ENCODE results near the gene ZNF362. TPM values are rescaled to one million over a fixed set of nuclear protein-coding genes. Genes with fewer than 3 reads are reported as not detected.

The ZNF362 gene
- 10 to 100 TPM; 55.9 to 65.9 (median 65.4) TPM for polyA plus RNA-seq (ENCODE audit: insufficient read length in 3 of 3)
- long read RNA-seq, donor 1, partial matches to known transcripts, result 10 of 14 reads
- long read RNA-seq, donor 1, other reads (novel, unspliced or antisense), result 0 of 14 reads
- long read RNA-seq, donor 2, partial matches to known transcripts, result 8 of 12 reads
- long read RNA-seq, donor 2, other reads (novel, unspliced or antisense), result 0 of 12 reads
- long read RNA-seq, donor 3, partial matches to known transcripts, result 53 of 60 reads
- long read RNA-seq, donor 3, other reads (novel, unspliced or antisense), result 0 of 60 reads
- long read RNA-seq, donor 4, transcript ZNF362-202 (2 exons, 495 nt), result major isoform, 5 of 14 reads
- long read RNA-seq, donor 4, partial matches to known transcripts, result 5 of 14 reads
- long read RNA-seq, donor 4, other reads (novel, unspliced or antisense), result 0 of 14 reads
- long read RNA-seq, donor 5, result 0 reads
- long read RNA-seq, donor 6, partial matches to known transcripts, result 17 of 24 reads
- long read RNA-seq, donor 6, other reads (novel, unspliced or antisense), result 0 of 24 reads
- long read RNA-seq, donor 7, transcript ZNF362-202 (2 exons, 495 nt), result major isoform, 5 of 103 reads
- long read RNA-seq, donor 7, partial matches to known transcripts, result 97 of 103 reads
- long read RNA-seq, donor 7, other reads (novel, unspliced or antisense), result 0 of 103 reads
- long read RNA-seq, donor 8, partial matches to known transcripts, result 44 of 51 reads
- long read RNA-seq, donor 8, other reads (novel, unspliced or antisense), result 0 of 51 reads
- long read RNA-seq, donor 9, partial matches to known transcripts, result 8 of 13 reads
- long read RNA-seq, donor 9, other reads (novel, unspliced or antisense), result 5 of 13 reads
- long read RNA-seq, donor 10, partial matches to known transcripts, result 12 of 17 reads
- long read RNA-seq, donor 10, other reads (novel, unspliced or antisense), result 0 of 17 reads
- long read RNA-seq, donor 11, partial matches to known transcripts, result 61 of 63 reads
- long read RNA-seq, donor 11, other reads (novel, unspliced or antisense), result 0 of 63 reads
- long read RNA-seq, donor 12, partial matches to known transcripts, result 47 of 48 reads
- long read RNA-seq, donor 12, other reads (novel, unspliced or antisense), result 0 of 48 reads
- long read RNA-seq, donor 13, transcript ZNF362-202 (2 exons, 495 nt), result minor isoform, 8 of 77 reads
- long read RNA-seq, donor 13, transcript ZNF362-203 (4 exons, 712 nt), result major isoform, 12 of 77 reads
- long read RNA-seq, donor 13, partial matches to known transcripts, result 54 of 77 reads
- long read RNA-seq, donor 13, other reads (novel, unspliced or antisense), result 0 of 77 reads
- long read RNA-seq, donor 14, partial matches to known transcripts, result 0 of 1 reads
- long read RNA-seq, donor 14, other reads (novel, unspliced or antisense), result 0 of 1 reads
- long read RNA-seq, donor 15, partial matches to known transcripts, result 0 of 7 reads
- long read RNA-seq, donor 15, other reads (novel, unspliced or antisense), result 5 of 7 reads
- long read RNA-seq, donor 16, partial matches to known transcripts, result 31 of 51 reads
- long read RNA-seq, donor 16, other reads (novel, unspliced or antisense), result 12 of 51 reads

DNA sequence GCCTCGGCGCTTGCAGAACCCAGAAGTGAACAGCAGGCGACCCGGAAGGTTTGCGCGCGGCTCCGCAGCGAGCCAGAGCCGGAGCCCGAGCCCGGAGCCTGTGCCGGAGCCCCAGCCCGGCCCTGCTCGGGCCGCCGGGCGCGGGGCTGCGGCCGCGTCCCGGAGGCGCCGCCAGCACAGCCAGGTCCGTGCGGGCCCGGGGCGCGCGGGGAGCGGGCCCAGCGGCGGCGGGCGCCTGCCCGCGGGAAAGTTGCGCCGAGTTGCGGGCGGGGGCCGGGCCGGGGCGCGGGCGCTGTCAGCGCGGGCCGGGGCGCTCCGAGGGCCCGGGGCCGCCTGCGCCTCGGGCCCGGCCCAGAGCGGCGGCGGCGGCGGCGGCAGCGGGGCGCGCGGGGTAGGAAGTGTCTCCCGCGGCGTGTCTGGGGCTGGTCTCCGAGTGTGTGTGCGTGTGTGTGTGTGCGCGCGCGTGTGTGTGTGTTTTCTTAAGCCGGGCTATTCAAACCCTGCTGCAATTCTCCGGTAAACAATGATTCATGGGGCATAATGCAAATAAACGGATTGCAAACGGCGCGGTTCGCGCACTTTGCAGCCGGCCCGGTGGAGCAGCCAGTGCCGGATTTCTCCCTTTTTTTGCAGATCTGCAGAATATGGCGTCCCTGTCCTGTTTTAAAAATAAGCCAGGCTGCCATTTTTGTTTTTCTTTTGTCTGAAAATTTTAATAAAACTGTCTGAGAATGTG lies at the start of gene ZNF362:
TSS of gene ZNF362 (plus strand) at position 22 of the 736 bp plus-strand sequence. CDS start 14,083 bp downstream, outside the sequence.
- peak in 5 of 11 donors; percentile 39 to 61 (median 60) for DNase-seq (ENCODE audit: extremely low read depth in 1 of 11, low read depth in 9 of 11, low spot score in 4 of 11)

DNA sequence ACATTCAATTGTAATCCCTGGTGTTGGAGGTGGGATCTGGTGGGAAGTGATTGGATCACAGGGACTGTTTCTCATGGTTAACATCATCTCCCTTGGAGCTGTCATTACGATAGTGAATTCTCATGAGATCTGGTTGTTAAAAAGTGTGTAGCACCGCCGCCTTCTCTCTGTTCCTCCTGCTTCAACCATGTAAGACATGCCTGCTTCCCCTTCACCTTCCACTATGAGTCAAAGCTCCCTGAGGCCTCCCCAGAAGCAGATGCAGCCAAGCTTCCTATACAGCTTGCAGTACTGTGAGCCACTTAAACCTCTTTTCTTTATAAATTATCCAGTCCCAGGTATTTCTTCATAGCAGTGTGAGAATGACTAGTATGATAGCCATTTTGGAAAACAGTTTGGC lies 44.3 kb upstream of the ZNF362 start:
- no peak for DNase-seq (ENCODE audit: extremely low read depth in 1 of 11, low read depth in 9 of 11, low spot score in 4 of 11)

- no peak for DNase-seq (ENCODE audit: extremely low read depth in 1 of 11, low read depth in 9 of 11, low spot score in 4 of 11)
Observed at GRCh38 chr1:33219886-33220661, 36.2 kb upstream of the ZNF362 start.

DNA sequence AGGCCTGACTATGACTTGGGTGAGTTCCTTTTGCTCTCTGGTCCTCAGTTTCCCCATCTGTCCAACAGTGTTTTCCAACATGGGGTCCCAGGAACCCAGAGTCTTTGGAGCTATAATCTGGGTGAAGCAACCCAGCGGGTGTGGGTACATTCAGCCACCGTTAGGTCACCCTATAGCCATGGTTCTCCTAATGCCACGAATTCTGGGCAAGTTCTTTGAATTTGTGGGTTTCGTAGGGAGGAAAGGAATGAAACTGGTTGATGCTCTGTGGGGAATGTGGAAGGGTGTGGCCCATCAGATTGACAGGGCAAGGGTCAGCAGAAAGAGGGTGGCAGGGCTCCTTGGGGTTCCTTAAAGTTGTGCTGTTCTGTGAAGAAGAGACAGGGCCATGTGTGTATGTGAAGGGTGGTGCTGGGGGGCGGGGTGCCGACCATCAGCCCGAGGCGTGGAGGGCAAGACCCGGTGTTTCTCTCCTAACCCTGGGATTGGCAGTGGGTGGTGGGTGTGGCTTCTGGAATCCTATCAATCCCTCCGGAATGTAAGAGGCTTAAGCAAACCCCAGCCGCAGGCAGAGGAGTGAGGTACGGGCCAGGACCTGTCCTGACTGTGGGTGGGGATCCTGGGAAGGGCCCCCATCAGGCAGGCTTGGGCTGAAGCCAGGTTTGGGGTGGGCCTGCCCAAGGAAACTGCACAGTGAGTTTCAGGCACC lies 35.5 kb upstream of the ZNF362 start:
- DNase-seq (ENCODE audit: extremely low read depth in 1 of 11, low read depth in 9 of 11, low spot score in 4 of 11), result no peak

GRCh38 chr1:33221385-33221758 lies 34.9 kb upstream of the ZNF362 start:
- no peak for DNase-seq (ENCODE audit: extremely low read depth in 1 of 11, low read depth in 9 of 11, low spot score in 4 of 11)

DNA sequence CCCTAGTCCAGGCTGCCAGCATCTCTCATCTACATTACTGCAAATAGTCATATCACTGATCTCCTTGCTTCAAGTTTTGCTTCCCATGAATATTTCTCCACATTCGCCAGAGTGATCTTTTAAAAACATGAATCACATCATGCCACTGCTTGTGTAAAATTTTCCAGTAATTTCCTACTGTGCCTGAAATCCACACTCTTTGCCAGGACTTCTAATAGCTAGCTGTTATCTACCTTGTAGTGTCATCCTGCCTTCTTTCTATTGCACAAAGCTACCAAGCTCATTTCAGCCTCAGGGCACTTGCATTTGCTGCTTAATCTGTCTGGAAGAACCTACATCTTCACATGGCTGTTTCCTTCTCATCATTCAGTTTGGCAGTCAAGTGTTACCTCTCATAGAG lies 33.9 kb upstream of the ZNF362 start:
- DNase-seq (ENCODE audit: extremely low read depth in 1 of 11, low read depth in 9 of 11, low spot score in 4 of 11), result no peak

DNA sequence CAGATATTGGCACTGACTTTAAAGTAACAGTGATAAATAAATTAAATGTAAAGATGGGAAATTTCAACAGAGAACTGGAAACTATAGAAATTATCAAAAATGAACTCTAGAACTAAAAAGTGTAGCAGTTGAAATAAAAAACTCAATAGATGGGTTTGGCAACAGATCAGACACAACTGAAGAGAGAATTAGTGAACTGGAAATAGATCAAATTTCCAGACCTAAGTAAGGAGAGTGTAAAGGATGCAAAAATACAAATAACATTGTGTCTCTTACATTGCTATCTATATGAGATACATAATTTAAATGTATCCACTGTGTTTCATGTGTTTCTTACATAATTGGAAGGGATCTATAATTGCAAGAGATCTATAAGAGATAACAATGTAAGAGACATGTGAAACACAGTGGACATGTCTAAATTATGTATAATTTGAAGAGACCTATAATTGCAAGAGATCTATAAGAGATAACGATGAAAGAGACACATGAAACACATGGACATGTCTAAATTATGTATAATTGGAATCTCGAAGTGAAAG lies 32.1 kb upstream of the ZNF362 start:
- no peak for DNase-seq (ENCODE audit: extremely low read depth in 1 of 11, low read depth in 9 of 11, low spot score in 4 of 11)

- no peak for DNase-seq (ENCODE audit: extremely low read depth in 1 of 11, low read depth in 9 of 11, low spot score in 4 of 11)
Observed at GRCh38 chr1:33225586-33225985, 30.7 kb upstream of the ZNF362 start.

DNA sequence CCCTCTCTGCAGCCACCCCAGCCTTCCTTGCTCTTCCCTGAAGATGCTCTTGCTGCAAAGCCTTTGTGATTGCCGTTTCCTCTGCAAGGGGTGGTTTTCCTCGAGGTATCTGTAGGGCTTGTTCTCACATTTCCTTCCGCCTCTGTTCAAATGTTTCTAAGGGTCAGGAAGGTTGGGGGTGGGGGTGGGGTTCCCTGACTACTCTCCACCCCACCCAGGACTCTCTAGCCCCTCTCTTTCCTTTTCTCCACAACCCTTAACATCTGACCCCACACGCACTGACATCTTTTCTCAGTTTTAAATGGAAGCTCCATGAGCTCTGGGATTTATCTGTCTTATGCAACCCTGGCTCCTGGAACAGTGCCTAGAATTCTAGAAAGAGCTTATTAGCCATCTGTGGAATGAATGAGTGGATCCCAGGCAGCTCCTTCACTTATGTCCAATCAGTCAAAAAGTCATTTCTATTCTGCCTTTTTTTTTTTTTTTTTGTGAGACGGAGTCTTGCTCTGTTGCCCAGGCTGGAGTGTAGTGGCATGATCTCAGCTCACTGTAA lies 27.3 kb upstream of the ZNF362 start:
- peak in 3 of 11 donors; percentile 53 to 66 (median 56) for DNase-seq (ENCODE audit: extremely low read depth in 1 of 11, low read depth in 9 of 11, low spot score in 4 of 11)

GRCh38 chr1:33231166-33231565 lies 25.1 kb upstream of the ZNF362 start:
- DNase-seq (ENCODE audit: extremely low read depth in 1 of 11, low read depth in 9 of 11, low spot score in 4 of 11), result no peak

DNA sequence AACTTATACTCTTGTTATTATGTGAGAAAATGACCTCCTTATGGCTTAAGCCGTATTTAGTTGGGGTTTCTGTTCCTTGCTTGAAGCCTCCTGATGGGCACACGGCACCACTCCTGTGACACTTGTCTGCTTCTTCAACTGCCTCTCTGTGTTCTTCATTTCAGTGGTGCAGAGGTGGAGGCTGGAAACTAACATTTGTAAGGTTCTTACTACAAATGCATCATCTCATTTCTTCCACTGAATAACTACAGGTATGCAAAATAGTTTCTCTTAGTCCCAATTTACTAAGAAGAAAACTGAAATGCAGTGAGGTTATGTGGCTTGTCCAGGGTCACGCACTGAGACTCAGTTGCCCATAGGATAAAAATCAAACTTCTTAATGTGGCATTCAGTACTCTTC lies 23.6 kb upstream of the ZNF362 start:
- no peak for DNase-seq (ENCODE audit: extremely low read depth in 1 of 11, low read depth in 9 of 11, low spot score in 4 of 11)

- no peak for DNase-seq (ENCODE audit: extremely low read depth in 1 of 11, low read depth in 9 of 11, low spot score in 4 of 11)
Observed at GRCh38 chr1:33234131-33234530, 22.2 kb upstream of the ZNF362 start.

- no peak for DNase-seq (ENCODE audit: extremely low read depth in 1 of 11, low read depth in 9 of 11, low spot score in 4 of 11)
Observed at GRCh38 chr1:33234588-33234990, 21.7 kb upstream of the ZNF362 start.

- DNase-seq (ENCODE audit: extremely low read depth in 1 of 11, low read depth in 9 of 11, low spot score in 4 of 11), result no peak
Observed at GRCh38 chr1:33235521-33235920, 20.8 kb upstream of the ZNF362 start.

DNA sequence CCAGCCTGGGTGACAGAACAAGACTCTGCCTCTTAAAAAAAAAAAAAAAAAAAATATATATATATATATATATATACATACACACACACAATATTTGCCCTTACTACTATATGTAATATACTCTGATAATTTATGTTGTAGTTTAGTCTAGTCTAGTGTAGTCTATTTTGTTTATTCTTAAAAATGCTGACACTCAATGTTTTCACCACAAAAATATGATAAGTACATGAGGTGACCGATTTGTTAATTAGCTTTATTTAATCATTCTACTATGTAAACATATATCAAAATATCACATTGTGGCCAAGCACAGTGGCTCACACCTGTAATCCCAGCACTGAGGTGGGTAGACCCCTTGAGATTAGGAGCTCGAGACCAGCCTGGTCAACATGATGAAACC lies 19.8 kb upstream of the ZNF362 start:
- no peak for DNase-seq (ENCODE audit: extremely low read depth in 1 of 11, low read depth in 9 of 11, low spot score in 4 of 11)

DNA sequence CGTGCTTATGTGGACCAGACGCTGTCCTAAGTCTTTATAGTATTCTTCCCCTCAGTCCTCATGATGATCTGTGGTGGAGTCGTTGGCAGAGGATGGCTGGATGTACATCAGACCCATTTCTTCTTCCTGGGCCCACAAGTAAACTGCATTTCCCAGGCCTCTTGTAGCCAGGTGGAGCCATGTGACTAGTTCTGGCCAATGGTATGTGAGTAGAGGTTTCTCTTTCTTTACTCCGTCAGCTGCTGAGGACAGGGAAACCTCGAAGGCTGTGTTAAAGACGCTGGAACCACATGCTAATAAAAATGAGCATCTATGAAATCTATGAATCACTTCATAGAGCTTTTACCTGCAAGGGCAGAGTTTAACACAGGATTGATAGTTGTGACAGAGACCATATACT lies 18.7 kb upstream of the ZNF362 start:
- no peak for DNase-seq (ENCODE audit: extremely low read depth in 1 of 11, low read depth in 9 of 11, low spot score in 4 of 11)
